BE2C (cell line): ENCODE measurements around the gene PITPNC1.
A peak's percentile ranks its signal among the peaks of the same experiment; 100 is the strongest.

Source experiments
- DNase-seq: peaks from one replicate; pipeline ENCODE4 v3.0.0-alpha.2; 2020
- H3K27me3 ChIP-seq: fragments of 250-450 bp; sonication (Bioruptor Pico); 2 replicates; pipeline ENCODE4 v1.5.1; 2020; ENCODE audit warnings: mild to moderate bottlenecking
- H3K36me3 ChIP-seq: fragments of 250-450 bp; sonication (Bioruptor Pico); 2 replicates; pipeline ENCODE4 v1.5.1; 2020; ENCODE audit warnings: mild to moderate bottlenecking
- H3K4me1 ChIP-seq: fragments of 250-450 bp; sonication (Bioruptor Pico); 2 replicates; pipeline ENCODE4 v1.5.1; 2020
- H3K4me3 ChIP-seq: 2 replicates; pipeline ENCODE4 v1.5.1; 2011; ENCODE audit warnings: low read depth, low read length
- H3K9me3 ChIP-seq: fragments of 250-450 bp; sonication (Bioruptor Pico); 2 replicates; pipeline ENCODE4 v1.5.1; 2020
- TF ChIP-seq, protein P1 (sequence below): IDR thresholded peaks from 2 replicates; pipeline ENCODE4 v1.5.1; 2012; ENCODE audit warnings: mild to moderate bottlenecking, low read depth, low read length

Gene PITPNC1

DNA sequence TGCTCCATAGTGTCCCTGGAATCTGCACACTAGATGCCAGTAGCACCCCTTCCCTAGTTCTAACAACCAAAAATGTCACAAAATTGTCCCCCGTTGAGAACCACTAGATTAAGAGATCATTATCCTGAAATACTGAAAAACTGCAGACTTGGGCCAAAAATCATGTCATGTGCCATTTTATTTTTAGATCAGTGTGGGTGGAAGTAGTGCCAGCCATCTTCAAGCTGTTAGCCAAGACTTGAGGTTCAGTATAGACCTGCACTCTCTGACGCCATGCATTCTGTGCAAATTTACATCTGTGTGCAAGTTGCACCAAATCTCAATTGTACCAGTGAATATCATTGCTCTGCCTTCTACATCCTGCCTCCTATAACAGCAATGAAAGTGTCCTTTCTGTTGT lies 309.2 kb downstream of the PITPNC1 start:
- TF ChIP-seq, protein P1, sequence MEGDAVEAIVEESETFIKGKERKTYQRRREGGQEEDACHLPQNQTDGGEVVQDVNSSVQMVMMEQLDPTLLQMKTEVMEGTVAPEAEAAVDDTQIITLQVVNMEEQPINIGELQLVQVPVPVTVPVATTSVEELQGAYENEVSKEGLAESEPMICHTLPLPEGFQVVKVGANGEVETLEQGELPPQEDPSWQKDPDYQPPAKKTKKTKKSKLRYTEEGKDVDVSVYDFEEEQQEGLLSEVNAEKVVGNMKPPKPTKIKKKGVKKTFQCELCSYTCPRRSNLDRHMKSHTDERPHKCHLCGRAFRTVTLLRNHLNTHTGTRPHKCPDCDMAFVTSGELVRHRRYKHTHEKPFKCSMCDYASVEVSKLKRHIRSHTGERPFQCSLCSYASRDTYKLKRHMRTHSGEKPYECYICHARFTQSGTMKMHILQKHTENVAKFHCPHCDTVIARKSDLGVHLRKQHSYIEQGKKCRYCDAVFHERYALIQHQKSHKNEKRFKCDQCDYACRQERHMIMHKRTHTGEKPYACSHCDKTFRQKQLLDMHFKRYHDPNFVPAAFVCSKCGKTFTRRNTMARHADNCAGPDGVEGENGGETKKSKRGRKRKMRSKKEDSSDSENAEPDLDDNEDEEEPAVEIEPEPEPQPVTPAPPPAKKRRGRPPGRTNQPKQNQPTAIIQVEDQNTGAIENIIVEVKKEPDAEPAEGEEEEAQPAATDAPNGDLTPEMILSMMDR, result no peak
- Histone ChIP-seq H3K27me3 (no peaks in the 10 kb centered on the region), H3K36me3 (no peaks in the 10 kb centered on the region), H3K4me1 (no peaks in the 10 kb centered on the region), H3K9me3 (no peaks in the 10 kb centered on the region), H3K4me3 (no peak overlapping the region)
- no peak for DNase-seq

DNA sequence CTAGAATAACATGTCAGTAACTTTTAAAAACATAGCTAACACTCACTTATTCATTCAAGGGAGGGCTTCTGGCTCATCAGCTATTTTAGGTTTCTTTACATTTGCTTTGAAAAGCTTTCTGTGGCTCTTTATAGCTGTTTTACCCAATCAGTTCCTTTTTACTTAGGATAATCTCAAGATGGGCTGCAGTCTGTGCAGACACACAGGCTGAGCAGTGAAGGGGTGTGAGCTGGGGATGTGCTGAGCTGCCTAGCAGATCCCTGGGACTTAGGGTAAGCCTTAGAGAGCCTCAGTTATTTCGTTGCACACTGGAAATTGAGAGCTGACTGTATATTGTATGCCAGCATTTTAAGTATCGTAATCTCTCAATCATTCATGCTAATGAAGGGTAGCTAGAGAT lies 310.4 kb downstream of the PITPNC1 start:
- Histone ChIP-seq H3K36me3 (no peaks in the 10 kb centered on the region), H3K27me3 (no peaks in the 10 kb centered on the region), H3K4me1 (no peaks in the 10 kb centered on the region), H3K4me3 (no peak overlapping the region), H3K9me3 (no peaks in the 10 kb centered on the region)
- no peak for DNase-seq
- TF ChIP-seq, protein P1, result no peak

DNA sequence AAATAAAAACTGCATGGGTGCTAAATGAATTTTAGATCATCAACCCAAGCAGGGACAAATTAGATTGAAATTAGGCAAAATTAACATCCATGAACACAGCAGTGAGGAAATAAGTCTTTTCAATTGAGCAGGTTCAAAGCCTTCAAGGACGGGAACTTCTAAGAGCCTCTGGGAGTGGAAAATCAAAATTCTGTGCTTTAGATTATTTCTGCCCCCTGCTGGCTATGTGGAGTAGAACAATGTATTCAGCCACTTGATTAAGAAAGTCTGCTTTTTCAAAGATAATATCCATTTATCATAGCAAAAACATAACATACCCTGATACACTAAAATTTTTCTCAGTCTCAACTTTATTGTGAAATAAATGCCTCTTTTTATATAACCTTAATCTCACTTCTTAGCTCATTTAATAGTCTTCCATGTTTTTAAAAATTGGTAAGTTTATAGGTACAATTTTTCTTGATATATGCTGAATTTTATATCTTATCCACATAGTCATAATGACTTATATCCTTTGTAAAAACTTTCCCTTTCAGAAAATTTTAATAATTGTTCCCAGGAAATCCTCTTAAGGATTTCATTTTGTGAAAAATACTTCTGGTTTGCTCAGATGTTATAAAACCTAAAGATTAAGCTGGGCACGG lies 312.6 kb downstream of the PITPNC1 start:
- no peaks in the 10 kb centered on the region for H3K4me1 ChIP-seq
- peak; percentile 54 for DNase-seq
- H3K9me3 ChIP-seq, result no peaks in the 10 kb centered on the region
- TF ChIP-seq, protein P1, result peak; percentile 76
- no peak overlapping the region for H3K4me3 ChIP-seq
- no peaks in the 10 kb centered on the region for H3K27me3 ChIP-seq
- no peaks in the 10 kb centered on the region for H3K36me3 ChIP-seq

DNA sequence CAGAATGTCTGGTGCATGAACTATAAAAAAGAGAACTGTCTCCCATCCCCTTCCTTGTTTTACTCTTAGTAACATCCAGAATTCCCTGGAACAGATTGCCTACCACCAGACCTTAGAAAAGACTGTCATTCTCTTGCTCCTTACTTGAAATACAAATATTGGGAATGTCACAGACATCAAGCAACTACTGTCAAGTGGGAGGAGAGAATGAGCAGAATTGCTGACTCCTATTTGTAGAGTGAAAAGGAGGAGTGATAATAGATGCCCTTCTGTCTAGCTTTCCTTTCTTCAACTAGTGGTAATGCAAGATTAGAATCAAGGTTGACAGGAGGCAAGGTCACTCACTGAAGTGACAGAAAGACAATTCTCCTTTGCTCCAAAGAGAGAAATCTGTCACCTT lies 316.7 kb downstream of the PITPNC1 start:
- Histone ChIP-seq H3K27me3 (no peaks in the 10 kb centered on the region), H3K9me3 (no peaks in the 10 kb centered on the region), H3K4me1 (no peaks in the 10 kb centered on the region), H3K4me3 (no peak overlapping the region), H3K36me3 (no peaks in the 10 kb centered on the region)
- TF ChIP-seq, protein P1, result no peak
- no peak for DNase-seq

DNA sequence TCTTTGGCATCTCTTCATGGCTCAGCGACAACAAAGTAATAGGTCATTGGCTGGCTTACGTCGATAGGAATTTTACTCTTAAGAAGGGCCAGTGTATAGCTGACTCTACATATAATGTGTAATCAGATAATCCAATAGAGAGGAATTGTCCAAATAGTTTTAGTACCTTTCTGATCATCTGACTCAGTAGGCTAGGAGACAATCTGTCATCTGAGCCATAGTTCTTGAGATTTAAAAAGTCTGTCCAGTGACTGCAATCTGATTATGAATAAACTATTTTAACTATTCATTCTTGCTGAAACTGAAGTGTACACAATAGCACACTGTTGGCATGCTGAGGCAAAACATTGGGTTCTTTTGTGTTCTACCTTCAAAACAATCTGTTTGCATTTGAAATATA lies 319.3 kb downstream of the PITPNC1 start:
- no peaks in the 10 kb centered on the region for H3K36me3 ChIP-seq
- DNase-seq, result no peak
- no peaks in the 10 kb centered on the region for H3K27me3 ChIP-seq
- H3K4me3 ChIP-seq, result no peak overlapping the region
- no peaks in the 10 kb centered on the region for H3K9me3 ChIP-seq
- H3K4me1 ChIP-seq, result no peaks in the 10 kb centered on the region
- TF ChIP-seq, protein P1, result no peak

DNA sequence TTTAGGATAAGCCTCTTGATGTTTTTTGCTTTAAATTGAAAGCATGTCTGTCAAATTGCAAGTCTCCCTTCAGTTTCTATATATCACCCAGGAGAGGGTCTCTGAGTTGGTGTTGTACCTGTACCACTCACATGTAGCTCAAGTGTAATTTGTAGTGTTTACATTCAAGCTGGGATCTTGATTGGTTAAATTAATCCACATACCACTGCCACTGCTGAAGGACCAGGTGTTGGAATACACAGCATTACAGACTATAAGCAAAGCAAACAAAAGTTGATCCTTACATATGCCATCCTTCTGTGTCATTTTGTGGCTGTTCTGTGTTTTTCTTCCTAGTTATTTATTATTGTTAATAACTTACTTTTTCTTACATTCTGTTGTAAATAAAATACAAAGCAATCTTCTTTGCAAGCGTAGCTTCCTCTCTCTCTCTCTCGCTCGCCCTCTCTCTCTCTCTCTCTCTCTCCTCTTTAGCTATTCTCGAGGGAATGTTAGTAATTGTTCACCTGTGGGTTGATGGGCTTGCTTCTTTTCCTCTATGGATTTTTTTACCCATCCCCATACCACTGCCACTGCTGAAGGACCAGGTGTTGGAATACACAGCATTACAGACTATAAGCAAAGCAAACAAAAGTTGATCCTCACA lies 319.9 kb downstream of the PITPNC1 start:
- TF ChIP-seq, protein P1, result no peak
- Histone ChIP-seq H3K4me1 (no peaks in the 10 kb centered on the region), H3K36me3 (no peaks in the 10 kb centered on the region), H3K27me3 (no peaks in the 10 kb centered on the region), H3K9me3 (no peaks in the 10 kb centered on the region), H3K4me3 (no peak overlapping the region)
- DNase-seq, result no peak
